ENCODE results near the gene MAP4K5. TPM values are rescaled to one million over a fixed set of nuclear protein-coding genes. Genes with fewer than 3 reads are reported as not detected.

The MAP4K5 gene
- total and polyA plus RNA-seq, 8 donors = 46.4 to 71.8 (median 62.6) TPM

DNA sequence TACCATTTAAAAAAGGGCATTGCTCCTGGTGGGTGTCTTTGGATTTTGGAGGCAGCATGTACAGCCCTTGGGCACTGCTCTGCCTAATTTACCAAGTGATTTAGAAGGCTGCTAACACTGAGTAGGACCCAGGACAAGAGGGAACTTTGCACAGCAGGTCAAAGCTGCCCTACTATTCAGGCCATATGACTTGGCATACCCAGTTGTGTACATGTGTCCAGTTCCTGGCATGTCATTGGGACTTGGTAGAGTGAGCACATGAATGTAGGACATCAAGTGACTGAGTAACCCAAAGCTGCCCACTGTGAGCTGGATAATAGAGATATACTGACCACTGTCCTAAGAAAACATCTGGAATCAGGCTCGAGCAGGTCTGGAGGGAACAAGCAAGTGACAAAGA lies 151.4 kb downstream of the MAP4K5 start:
- no peaks in the 10 kb centered on the region for H3K36me3 ChIP-seq
- H3K4me3 ChIP-seq = no peak overlapping the region
- no peak overlapping the region for H3K27ac ChIP-seq
- ATAC-seq (no peak), DNase-seq (no peak)
- intact Hi-C loops (cut with DNase I) = no loop called here
- H3K27me3 ChIP-seq = no peaks in the 10 kb centered on the region
- no peaks in the 10 kb centered on the region for H3K4me1 ChIP-seq
- TF ChIP-seq, protein P1, sequence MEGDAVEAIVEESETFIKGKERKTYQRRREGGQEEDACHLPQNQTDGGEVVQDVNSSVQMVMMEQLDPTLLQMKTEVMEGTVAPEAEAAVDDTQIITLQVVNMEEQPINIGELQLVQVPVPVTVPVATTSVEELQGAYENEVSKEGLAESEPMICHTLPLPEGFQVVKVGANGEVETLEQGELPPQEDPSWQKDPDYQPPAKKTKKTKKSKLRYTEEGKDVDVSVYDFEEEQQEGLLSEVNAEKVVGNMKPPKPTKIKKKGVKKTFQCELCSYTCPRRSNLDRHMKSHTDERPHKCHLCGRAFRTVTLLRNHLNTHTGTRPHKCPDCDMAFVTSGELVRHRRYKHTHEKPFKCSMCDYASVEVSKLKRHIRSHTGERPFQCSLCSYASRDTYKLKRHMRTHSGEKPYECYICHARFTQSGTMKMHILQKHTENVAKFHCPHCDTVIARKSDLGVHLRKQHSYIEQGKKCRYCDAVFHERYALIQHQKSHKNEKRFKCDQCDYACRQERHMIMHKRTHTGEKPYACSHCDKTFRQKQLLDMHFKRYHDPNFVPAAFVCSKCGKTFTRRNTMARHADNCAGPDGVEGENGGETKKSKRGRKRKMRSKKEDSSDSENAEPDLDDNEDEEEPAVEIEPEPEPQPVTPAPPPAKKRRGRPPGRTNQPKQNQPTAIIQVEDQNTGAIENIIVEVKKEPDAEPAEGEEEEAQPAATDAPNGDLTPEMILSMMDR (IDR thresholded peaks at IDR 0.05) = no peak
- no peaks in the 10 kb centered on the region for H3K9me3 ChIP-seq

DNA sequence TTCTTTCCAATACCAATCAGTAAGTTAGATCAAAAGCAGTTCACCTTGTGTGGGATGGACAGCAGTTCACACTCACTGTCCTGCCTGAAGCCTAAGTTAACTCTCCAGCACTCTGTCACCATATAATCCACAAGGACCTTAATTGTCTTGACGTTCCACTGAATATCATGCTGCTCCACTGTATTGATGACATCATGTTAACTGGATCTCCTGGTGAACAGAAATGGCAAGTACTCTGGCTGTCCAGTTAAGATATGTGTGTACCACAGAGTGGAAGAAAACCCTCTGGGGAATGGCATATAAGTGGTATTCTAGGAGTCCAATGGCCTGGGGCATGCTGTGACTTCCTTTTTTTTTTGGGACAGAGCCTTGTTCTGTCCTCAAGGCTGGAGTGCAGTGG lies 151.9 kb downstream of the MAP4K5 start:
- H3K27ac ChIP-seq = no peak overlapping the region
- TF ChIP-seq, protein P1 (IDR thresholded peaks at IDR 0.05) = no peak

DNA sequence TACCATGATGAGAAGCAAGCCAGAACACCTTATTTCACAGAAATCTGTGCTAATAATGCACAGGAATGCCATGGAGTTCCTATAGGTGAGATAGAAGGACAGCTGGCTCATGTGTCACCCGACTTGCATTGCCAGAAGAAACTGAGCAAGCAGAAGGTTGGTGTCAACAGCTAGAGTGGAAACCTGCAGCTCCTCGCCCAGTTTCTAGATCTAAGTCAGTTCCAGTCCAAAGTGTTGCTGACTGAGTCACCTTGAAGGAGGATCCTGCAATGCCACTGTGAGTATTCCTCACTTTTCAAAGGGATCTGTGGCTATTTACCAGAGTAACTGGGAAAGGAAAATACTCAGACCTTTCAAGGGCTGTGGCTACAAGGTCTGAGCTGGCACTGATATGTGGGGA lies 152.8 kb downstream of the MAP4K5 start:
- DNase-seq = no peak
- ATAC-seq = no peak
- H3K4me1 ChIP-seq = no peaks in the 10 kb centered on the region
- H3K4me3 ChIP-seq = no peak overlapping the region
- H3K27me3 ChIP-seq = no peaks in the 10 kb centered on the region
- TF ChIP-seq, protein P1 (IDR thresholded peaks at IDR 0.05) = no peak
- intact Hi-C loops (cut with DNase I) = no loop called here
- no peaks in the 10 kb centered on the region for H3K9me3 ChIP-seq
- no peaks in the 10 kb centered on the region for H3K36me3 ChIP-seq
- no peak overlapping the region for H3K27ac ChIP-seq

More for the DNA sequence above, 151.9 kb downstream of the MAP4K5 start:
- Histone ChIP-seq H3K27me3 (no peaks in the 10 kb centered on the region), H3K4me1 (no peaks in the 10 kb centered on the region), H3K36me3 (no peaks in the 10 kb centered on the region), H3K4me3 (no peak overlapping the region), H3K9me3 (no peaks in the 10 kb centered on the region)
- DNase-seq = no peak
- intact Hi-C loops (cut with DNase I) = no loop called here
- no peak for ATAC-seq

DNA sequence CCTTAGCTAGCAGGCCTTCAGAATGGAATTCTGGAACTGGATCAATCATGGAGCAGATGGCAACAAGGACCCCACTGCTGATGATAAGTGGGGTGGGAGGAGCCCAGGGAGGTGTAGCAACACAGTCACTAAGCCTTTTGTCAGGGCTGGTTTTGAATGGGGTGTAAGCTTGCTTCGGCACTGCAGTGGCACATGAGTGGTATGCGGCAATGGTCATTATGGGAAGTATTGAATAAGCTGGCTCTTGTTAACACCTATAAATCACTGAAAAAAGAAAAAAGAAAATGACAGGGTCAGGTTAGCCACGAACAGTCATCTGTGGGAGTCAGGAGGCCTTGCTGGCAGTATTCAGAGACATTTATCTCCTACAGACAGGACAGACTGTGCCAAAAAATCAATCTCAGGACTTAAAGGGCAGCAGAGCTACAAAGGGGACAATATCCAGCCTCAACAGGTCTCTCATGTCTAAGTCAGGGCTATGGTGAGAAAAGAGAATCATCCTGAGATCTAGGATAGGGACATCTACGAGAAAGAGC lies 154.8 kb downstream of the MAP4K5 start:
- Histone ChIP-seq H3K36me3 (no peaks in the 10 kb centered on the region), H3K4me3 (no peak overlapping the region), H3K27ac (no peak overlapping the region), H3K9me3 (no peaks in the 10 kb centered on the region), H3K27me3 (no peaks in the 10 kb centered on the region), H3K4me1 (no peaks in the 10 kb centered on the region)
- intact Hi-C loops (cut with DNase I) = no loop called here
- ATAC-seq (no peak), DNase-seq (no peak)
- TF ChIP-seq, protein P1 (IDR thresholded peaks at IDR 0.05) = no peak

DNA sequence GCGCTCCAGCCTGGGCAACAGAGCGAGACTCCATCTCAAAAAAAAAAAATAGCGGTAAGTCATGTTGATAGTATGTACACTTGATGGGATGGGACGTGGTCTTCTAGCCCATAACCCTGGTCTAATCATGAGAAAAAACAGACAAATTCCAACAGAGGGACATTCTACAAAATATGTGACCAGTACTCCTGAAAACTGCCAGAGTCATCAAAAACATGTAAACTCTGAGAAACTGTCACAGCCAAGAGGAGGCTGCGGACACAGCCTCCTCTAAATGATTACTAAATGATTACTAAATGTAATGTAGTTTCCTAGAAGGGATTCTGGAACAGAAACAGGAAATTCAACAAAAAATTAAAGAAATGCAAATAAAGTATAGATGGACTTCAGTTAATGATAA lies 156.6 kb downstream of the MAP4K5 start:
- ATAC-seq (no peak), DNase-seq (no peak)
- H3K36me3 ChIP-seq = no peaks in the 10 kb centered on the region
- H3K9me3 ChIP-seq = no peaks in the 10 kb centered on the region
- no peaks in the 10 kb centered on the region for H3K27me3 ChIP-seq
- intact Hi-C loops (cut with DNase I) = no loop called here
- no peaks in the 10 kb centered on the region for H3K4me1 ChIP-seq
- no peak overlapping the region for H3K4me3 ChIP-seq
- TF ChIP-seq, protein P1 (IDR thresholded peaks at IDR 0.05) = no peak
- no peak overlapping the region for H3K27ac ChIP-seq

Data from left lung (tissue), 10 donors.